ENCODE results near the gene NPL.

The NPL gene

GRCh38 chr1:182789138-182790076 lies at the start of gene NPL:
Gene NPL, plus strand, starts transcription at chr1:182789773. Its CDS starts 4,599 bp downstream, at chr1:182794372.
- DNase-seq = peak; percentile 65 to 94 (median 88)
- intact Hi-C loops (cut with DNase I) = loop anchor here (10.0 kb wide), 1 partner anchor 45 kb away; the partner anchor contains the start of gene DHX9

- intact Hi-C loops (cut with DNase I) = no loop called here
- DNase-seq = no peak
Measured at GRCh38 chr1:182740120-182740519, 49.5 kb upstream of the NPL start.

GRCh38 chr1:182742780-182743179 lies 46.8 kb upstream of the NPL start:
- no peak for DNase-seq
- intact Hi-C loops (cut with DNase I) = no loop called here

GRCh38 chr1:182752077-182752988 lies 37.2 kb upstream of the NPL start:
- DNase-seq = peak in 29 of 42 donors; percentile 7 to 82 (median 37)
- intact Hi-C loops (cut with DNase I) = no loop called here

- DNase-seq = no peak
- intact Hi-C loops (cut with DNase I) = no loop called here
Measured at GRCh38 chr1:182754087-182754486, 35.5 kb upstream of the NPL start.

- intact Hi-C loops (cut with DNase I) = no loop called here
- no peak for DNase-seq
Measured at GRCh38 chr1:182754543-182755314, 34.8 kb upstream of the NPL start.

GRCh38 chr1:182755632-182756031 lies 33.9 kb upstream of the NPL start:
- no peak for DNase-seq
- intact Hi-C loops (cut with DNase I) = no loop called here

GRCh38 chr1:182756423-182756822 lies 33.1 kb upstream of the NPL start:
- DNase-seq = no peak
- intact Hi-C loops (cut with DNase I) = no loop called here

GRCh38 chr1:182761396-182762395 lies 27.9 kb upstream of the NPL start:
- DNase-seq = peak in 12 of 42 donors; percentile 22 to 62 (median 32)
- intact Hi-C loops (cut with DNase I) = no loop called here

- peak in 10 of 42 donors; percentile 10 to 65 (median 23) for DNase-seq
- intact Hi-C loops (cut with DNase I) = no loop called here
Measured at GRCh38 chr1:182762536-182762935, 27.0 kb upstream of the NPL start.

- intact Hi-C loops (cut with DNase I) = no loop called here
- DNase-seq = no peak
Measured at GRCh38 chr1:182764029-182764727, 25.4 kb upstream of the NPL start.

GRCh38 chr1:182765391-182765790 lies 24.2 kb upstream of the NPL start:
- intact Hi-C loops (cut with DNase I) = no loop called here
- no peak for DNase-seq

GRCh38 chr1:182766050-182766449 lies 23.5 kb upstream of the NPL start:
- intact Hi-C loops (cut with DNase I) = no loop called here
- DNase-seq = no peak

- DNase-seq = no peak
- intact Hi-C loops (cut with DNase I) = no loop called here
Measured at GRCh38 chr1:182766881-182767645, 22.5 kb upstream of the NPL start.

GRCh38 chr1:182768963-182769362 lies 20.6 kb upstream of the NPL start:
- intact Hi-C loops (cut with DNase I) = no loop called here
- no peak for DNase-seq

GRCh38 chr1:182770232-182770631 lies 19.3 kb upstream of the NPL start:
- intact Hi-C loops (cut with DNase I) = no loop called here
- DNase-seq = no peak
